GM19467 (cell line): Measurements from ENCODE around the gene FCHSD1.

Experiments
- ATAC-seq: cut with Tn5 transposase; IDR thresholded peaks from one replicate; pipeline ENCODE4 v1.9.1; 2021; ENCODE audit warnings: mild to moderate bottlenecking, moderate library complexity; ENCODE audit not compliant: unreplicated experiment

The FCHSD1 gene

GRCh38 chr5:141650851-141651727 is at the start of gene FCHSD1:
TSS of gene FCHSD1 (minus strand) at chr5:141651418. CDS start at chr5:141651368, 50 bp downstream.
- ATAC-seq, result peak; percentile 91

- no peak for ATAC-seq
Observed at GRCh38 chr5:141697586-141697985, 46.4 kb upstream of the FCHSD1 start.

- ATAC-seq, result no peak
Observed at GRCh38 chr5:141696431-141696830, 45.2 kb upstream of the FCHSD1 start.

GRCh38 chr5:141695627-141696215 is 44.5 kb upstream of the FCHSD1 start:
- no peak for ATAC-seq

- no peak for ATAC-seq
Observed at GRCh38 chr5:141694479-141694878, 43.3 kb upstream of the FCHSD1 start.

GRCh38 chr5:141692919-141693725 is 41.9 kb upstream of the FCHSD1 start:
- no peak for ATAC-seq

- no peak for ATAC-seq
Observed at GRCh38 chr5:141692533-141692888, 41.3 kb upstream of the FCHSD1 start.

- peak; percentile 95 for ATAC-seq
Observed at GRCh38 chr5:141691867-141692532, 40.8 kb upstream of the FCHSD1 start.

GRCh38 chr5:141691286-141691866 is 40.2 kb upstream of the FCHSD1 start:
- no peak for ATAC-seq

GRCh38 chr5:141686648-141687416 is 35.6 kb upstream of the FCHSD1 start:
- ATAC-seq, result no peak

GRCh38 chr5:141685591-141685990 is 34.4 kb upstream of the FCHSD1 start:
- no peak for ATAC-seq

- no peak for ATAC-seq
Observed at GRCh38 chr5:141683596-141684141, 32.5 kb upstream of the FCHSD1 start.

- ATAC-seq, result no peak
Observed at GRCh38 chr5:141681695-141682641, 30.8 kb upstream of the FCHSD1 start, which contains the start of gene ARAP3. TSS of gene ARAP3 (minus strand) at chr5:141682230. CDS start at chr5:141680486, 1,744 bp downstream.

GRCh38 chr5:141681295-141681694 is 30.1 kb upstream of the FCHSD1 start:
- no peak for ATAC-seq

GRCh38 chr5:141680751-141681201 is 29.6 kb upstream of the FCHSD1 start:
- ATAC-seq, result no peak

- ATAC-seq, result no peak
Observed at GRCh38 chr5:141680178-141680577, 29.0 kb upstream of the FCHSD1 start.

GRCh38 chr5:141677415-141677814 is 26.2 kb upstream of the FCHSD1 start:
- no peak for ATAC-seq

GRCh38 chr5:141675672-141676071 is 24.5 kb upstream of the FCHSD1 start:
- no peak for ATAC-seq
